GM12801 (cell line): ENCODE data around the gene VWCE.

ENCODE experiments used
- CTCF ChIP-seq: IDR thresholded peaks from one replicate; pipeline ENCODE4 v1.5.1; 2011; ENCODE audit warnings: control low read depth; ENCODE audit not compliant: insufficient read length; ENCODE audit errors: extremely low read depth

VWCE gene

GRCh38 chr11:61338783-61339489 lies 43.8 kb upstream of the VWCE start:
- no peak for TF ChIP-seq CTCF

GRCh38 chr11:61337706-61338470 lies 42.8 kb upstream of the VWCE start:
- no peak for TF ChIP-seq CTCF

DNA sequence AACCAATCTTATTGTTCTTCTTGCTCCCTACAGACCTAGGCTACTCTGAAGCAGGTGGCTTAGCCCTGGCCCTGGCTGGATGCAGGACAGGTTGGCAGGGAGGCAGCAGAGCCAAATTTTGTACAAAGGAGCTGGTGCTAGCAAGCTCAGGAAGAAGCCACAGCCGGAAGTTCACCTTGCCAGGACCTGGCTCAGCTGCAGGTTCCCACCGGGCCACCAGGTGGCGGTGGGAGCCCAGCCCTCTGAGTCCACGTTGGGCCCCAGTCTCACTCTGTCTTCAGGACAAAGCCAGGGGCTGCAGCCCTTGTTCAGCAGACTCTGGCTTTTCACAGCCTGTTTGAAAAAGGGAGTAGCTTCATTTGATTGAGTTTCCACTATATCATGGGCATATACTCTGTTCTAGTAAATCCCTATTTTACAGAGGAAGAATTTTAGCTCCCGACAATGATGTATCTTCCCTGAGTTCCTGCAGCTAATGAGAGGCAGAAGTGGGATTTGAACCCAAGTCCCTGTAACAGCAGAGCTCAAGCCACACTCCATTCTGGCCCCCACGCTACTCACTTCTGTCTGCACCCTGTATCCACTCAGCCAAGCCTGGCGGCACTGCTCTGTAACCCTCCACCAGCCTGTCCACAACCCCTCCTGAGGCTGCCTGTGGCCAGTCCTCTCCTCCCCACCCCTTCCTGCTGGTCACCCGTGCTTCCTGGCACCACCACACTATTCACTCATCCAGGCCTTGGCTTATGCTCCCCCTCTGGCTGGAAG lies 41.2 kb upstream of the VWCE start:
- peak; percentile 85 for TF ChIP-seq CTCF

DNA sequence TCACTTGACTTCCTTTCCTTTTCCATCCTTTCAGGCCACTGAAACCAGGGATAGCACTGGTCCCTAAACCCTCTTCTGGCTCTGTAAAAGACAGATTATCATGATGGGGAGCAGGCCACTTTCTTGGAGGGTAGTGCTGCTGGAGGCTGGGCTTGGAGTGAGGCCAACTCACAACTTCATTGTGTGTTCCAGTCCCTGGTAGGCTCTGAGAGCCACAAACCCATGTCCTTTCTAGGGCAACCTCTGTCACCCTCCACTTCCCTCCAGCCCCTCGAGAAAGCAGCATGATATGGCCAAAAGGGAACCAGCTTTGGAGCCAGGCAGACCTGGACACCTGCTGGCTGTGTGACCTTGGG lies 40.2 kb upstream of the VWCE start:
- no peak for TF ChIP-seq CTCF

- no peak for TF ChIP-seq CTCF
These were observed 39.6 kb upstream of the VWCE start for GRCh38 chr11:61334434-61335354.

DNA sequence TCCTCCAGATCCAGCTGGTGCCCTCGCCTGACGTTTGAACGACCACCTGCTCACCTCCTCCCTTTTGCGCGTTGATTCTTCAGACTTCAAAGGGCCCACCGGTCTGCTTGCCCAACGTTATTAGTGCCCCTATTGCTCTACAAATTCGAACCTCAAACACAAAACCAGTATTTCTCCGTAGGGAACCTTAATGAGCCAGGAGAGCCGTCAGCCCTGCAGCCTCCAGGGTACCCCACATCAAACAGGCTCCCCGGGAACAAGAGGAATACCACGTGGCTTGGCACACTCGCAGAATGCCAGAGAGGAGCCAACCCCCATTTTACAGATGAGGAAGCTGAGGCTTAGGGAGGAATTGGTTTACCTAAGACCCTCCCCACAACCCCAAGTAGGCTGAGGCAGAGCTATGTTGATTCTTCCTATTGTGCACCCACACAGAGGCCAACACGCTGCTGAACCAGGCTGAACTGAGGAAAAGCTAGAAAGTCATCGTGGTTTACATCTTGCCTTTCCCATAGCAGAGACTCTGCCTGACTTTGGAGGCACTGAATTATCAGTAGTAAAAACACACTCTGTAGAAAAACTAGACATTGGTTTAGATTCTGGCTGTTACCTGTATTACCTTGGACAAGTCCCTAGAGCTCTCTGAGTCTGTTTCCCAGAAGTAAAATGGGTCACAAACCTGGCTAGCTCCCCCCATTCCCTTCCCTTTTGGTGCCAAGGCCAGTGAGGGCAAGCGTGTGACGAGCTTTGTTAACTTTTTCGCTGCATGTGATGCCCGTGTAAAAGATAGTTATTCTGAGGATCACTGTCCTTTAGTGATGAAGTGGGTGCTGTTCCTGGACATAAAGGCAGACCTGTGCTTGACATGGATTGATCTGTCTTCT lies 38.7 kb upstream of the VWCE start:
- TF ChIP-seq CTCF = no peak
